Measurements from ENCODE around the gene RASSF4. TPM values are rescaled to one million over a fixed set of nuclear protein-coding genes. Genes with fewer than 3 reads are reported as not detected.

Gene RASSF4
- total RNA-seq, 2 donors from 2014 or later, result 48.9 to 71.5 TPM

DNA sequence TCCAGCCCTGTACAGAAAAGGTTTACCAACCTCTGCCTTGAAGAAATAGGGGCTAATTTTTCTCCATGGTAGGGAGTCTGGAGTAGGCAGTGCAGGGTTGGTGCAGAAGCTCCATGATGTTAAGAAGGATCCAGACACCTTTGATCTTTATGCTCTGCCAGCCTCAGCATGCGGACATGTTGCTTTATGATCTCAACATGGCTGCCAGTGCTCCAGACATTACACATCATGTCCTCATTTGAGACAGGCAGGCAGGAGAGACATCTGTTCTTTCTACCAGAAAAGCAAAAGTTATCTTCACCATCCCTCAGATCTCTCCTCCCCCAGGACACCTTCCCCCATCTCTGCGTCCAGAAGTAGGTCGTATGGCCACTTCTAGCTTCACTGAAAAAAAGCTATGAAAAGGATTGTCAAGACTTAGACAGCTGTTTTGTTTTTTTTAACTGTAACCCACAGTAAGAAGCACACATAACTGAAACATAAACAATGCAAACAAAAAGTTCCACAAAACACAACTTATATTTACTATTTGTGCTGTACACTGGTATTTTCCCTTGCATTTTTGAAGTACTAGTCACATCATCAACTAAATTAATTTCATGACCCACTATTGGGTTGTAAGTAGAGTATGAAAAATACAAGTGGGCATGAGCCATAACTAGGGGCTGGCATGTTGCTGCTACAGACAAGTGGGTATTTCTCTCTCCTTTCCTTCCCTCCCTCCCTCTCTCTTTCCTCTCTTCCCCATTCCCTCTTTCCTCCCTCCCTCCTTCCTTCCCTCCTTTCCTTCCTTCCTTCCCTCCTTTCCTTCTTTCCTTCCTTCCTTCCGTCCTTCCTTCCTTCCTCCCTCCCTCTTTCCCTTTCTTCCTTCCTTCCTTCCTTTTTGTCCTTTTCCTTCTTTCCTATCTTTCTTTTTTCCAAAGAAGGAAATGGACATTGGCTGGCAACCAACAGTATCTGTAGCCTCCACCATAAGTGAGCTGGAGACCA is 2.6 kb upstream of the RASSF4 start:
- DNase-seq (no peak), ATAC-seq (no peak)
- intact Hi-C loops (cut with DNase I), result no loop called here

- intact Hi-C loops (cut with DNase I), result no loop called here
- ATAC-seq, result peak; percentile 24 to 66
- no peak for DNase-seq
These were observed 1.3 kb upstream of the RASSF4 start for GRCh38 chr10:44958196-44958897.

DNA sequence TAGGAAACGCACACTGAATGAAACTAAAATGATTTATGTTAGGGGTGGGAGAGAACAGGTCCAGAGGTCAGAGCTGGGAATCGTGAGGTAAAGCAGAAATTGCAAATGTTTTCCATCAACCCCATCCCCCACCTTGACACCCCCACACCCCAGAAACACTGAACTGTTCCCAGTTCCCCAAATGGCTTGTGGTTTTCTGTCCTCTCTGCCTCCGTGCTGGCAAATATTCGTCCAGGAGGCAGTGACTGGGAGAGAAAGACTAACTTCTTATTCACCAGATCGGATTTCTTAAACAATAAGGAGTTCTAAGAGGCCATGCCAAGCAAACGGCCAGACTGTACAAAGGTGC is 730 bp upstream of the RASSF4 start:
- no peak for DNase-seq
- no peak for ATAC-seq
- intact Hi-C loops (cut with DNase I), result no loop called here

DNA sequence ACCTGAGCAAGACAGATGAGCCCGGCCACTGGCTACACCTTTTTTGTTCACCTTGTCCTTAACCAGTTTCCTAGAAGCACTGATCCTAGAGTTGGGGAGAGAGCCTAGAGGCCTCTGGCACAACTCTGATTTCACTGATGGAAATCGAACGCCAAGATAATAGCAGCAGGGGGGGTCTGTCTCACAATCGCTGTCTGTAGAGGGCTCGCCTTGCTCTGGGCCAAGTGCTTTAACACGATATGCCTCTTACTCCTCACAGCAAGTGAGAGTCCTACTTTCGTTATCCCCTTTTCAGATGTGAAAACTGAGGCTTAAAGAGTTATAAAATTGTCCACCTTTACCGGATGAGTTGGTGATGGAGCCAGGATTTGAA is 472 bp downstream of the RASSF4 start:
- intact Hi-C loops (cut with DNase I), result no loop called here

GRCh38 chr10:44960482-44961229 is 1.1 kb downstream of the RASSF4 start:
- no peak for DNase-seq
- intact Hi-C loops (cut with DNase I), result no loop called here
- ATAC-seq, result no peak

More for the DNA sequence above, 472 bp downstream of the RASSF4 start:
- DNase-seq, result no peak
- ATAC-seq, result no peak

DNA sequence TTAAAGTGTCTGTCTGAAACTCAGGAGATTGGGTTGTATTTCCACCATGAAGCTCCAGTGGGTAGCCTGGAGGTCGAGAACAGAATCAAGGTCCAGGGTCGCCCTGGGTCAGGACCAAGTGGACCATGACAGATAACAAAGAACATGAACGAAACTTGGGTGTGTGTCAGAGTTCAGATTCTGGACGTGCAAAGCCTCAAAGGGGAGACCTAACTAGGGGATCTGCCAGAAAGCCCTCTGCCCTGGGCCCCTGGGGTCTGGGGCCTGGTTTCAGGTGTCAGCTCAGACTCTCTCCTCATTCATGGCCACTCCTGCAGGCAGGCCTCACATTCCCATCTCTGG is 1.6 kb downstream of the RASSF4 start:
- DNase-seq (no peak), ATAC-seq (no peak)
- intact Hi-C loops (cut with DNase I), result no loop called here

- DNase-seq, result no peak
- intact Hi-C loops (cut with DNase I), result no loop called here
- ATAC-seq, result no peak
These were observed 2.5 kb downstream of the RASSF4 start for GRCh38 chr10:44961931-44962750.

GRCh38 chr10:44962870-44963738 is 3.5 kb downstream of the RASSF4 start:
- DNase-seq, result no peak
- intact Hi-C loops (cut with DNase I), result no loop called here
- ATAC-seq, result no peak

- peak; percentile 73 for DNase-seq
- peak; percentile 42 to 52 for ATAC-seq
- intact Hi-C loops (cut with DNase I), result no loop called here
These were observed 4.4 kb downstream of the RASSF4 start for GRCh38 chr10:44963772-44964633.

- intact Hi-C loops (cut with DNase I), result no loop called here
- DNase-seq (no peak), ATAC-seq (no peak)
These were observed 5.5 kb downstream of the RASSF4 start for GRCh38 chr10:44965104-44965503.

DNA sequence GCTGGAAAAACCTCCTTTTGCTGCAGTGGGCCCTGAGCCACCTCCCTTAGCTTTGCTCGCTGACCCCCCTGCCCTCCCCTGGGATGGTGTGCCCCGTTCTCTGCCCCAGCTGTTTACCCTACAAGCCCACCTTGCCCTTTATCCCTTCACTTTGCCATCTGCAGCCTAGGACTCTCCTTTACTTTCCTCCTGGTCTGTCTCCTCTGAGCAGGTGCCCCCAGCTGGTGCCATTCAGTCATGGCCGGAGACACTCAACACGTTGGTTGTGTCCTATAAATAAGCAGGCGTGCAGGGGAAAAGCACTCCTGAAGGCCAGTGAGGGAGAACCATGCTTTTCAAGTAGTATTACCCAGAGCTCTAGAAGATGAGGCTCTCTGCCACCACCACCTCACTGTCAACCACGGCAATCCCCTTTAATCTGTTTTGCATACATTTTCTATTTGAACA is 6.1 kb downstream of the RASSF4 start:
- intact Hi-C loops (cut with DNase I), result no loop called here
- ATAC-seq (peak in 1 of 2 donors; percentile 2), DNase-seq (no peak)

GRCh38 chr10:44966129-44966815 is 6.7 kb downstream of the RASSF4 start:
- DNase-seq (no peak), ATAC-seq (no peak)
- intact Hi-C loops (cut with DNase I), result no loop called here

GRCh38 chr10:44966816-44967509 is 7.4 kb downstream of the RASSF4 start:
- DNase-seq, result no peak
- intact Hi-C loops (cut with DNase I), result no loop called here
- no peak for ATAC-seq

DNA sequence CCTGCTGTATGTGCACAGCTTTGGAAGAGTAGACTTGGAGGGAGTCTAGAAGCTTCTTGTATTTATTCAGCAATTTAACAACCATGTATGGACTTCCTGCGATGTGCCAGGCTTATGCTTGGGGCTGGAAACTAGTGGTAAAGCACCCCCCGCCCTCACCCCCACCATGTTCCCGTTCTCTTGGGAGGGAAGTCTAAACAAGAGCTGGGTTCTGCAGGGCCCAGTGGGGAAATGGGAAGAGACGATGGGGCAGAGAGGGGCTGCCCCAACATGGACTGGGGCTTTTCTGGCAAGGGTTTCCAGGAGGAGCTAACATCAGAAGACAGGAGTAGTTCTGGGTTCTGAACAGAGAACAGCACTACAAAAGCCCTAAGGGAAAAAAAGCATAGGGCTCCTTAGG is 8.0 kb downstream of the RASSF4 start:
- ATAC-seq (peak in 1 of 2 donors; percentile 14), DNase-seq (no peak)
- intact Hi-C loops (cut with DNase I), result no loop called here

GRCh38 chr10:44968091-44968490 is 8.5 kb downstream of the RASSF4 start:
- ATAC-seq (peak; percentile 41 to 42), DNase-seq (peak; percentile 62)
- intact Hi-C loops (cut with DNase I), result no loop called here

All from left cardiac atrium (tissue), 4 donors.